ENCODE data around the gene BIRC3. TPM values are rescaled to one million over a fixed set of nuclear protein-coding genes. Genes with fewer than 3 reads are reported as not detected.

Gene BIRC3
- total and polyA plus RNA-seq, 2 donors (not counting 1 experiment from before 2014, with no cell fraction given): 107 to 428 TPM

DNA sequence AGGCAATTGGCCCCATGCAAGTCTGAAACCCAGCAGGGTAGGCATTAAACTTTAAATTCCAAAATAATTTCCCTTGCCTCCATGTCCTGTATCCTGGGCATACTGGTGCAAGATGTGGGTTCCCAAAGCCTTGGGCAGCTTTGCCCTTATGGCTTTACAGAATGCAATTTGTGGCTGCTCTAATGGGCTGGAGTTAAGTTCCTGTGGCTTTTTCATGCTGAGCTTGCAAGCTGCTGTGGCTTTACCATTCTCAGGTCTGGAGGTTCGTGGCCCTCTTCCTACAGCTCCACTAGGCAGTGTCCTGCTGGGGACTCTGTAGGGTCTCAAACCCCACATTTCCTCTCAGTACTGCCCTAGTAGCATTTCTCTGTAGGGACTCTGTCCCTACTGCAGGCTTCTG is 15.0 kb upstream of the BIRC3 start:
- H3K4me3 ChIP-seq (ENCODE audit: control extremely low read depth in 1 of 5, extremely low read depth in 1 of 5, insufficient read depth in 1 of 5, low read depth in 2 of 5, low read length in 4 of 5): peak overlapping the region in 1 of 5 experiments; percentile 17
- peaks cover 85% of the 10 kb centered on the region for H3K4me1 Mint-ChIP-seq

More for the DNA sequence above, 15.0 kb upstream of the BIRC3 start:
- no peak overlapping the region for H2AFZ ChIP-seq (ENCODE audit: insufficient read depth, low read depth, low read length, poor library complexity, severe bottlenecking)
- ChIA-PET CTCF (interaction anchor here (0.9 to 2.7 kb wide), 4 partner anchors 8 to 16 kb away, joined by 3 to 14 read pairs (median 6); no protein-coding TSS in a partner anchor), POLR2A (interaction anchor here (2.5 kb wide), 1 partner anchor 15 kb away, joined by 21 read pairs; the partner anchor contains the start of gene BIRC3)
- Mint-ChIP-seq H3K27ac (peak overlapping the region; percentile 47), H3K9me3 (ENCODE audit: insufficient read depth) (peaks cover 10% of the 10 kb centered on the region), H3K4me3 (peak overlapping the region; percentile 24), H3K27me3 (no peaks in the 10 kb centered on the region)
- no peak overlapping the region for H3K4me2 ChIP-seq (replicated peaks; ENCODE audit: low read depth, low read length, poor library complexity, severe bottlenecking)
- intact Hi-C loops (cut with micrococcal nuclease): no loop called here
- peaks cover 57% of the 10 kb centered on the region for H3K79me2 ChIP-seq (ENCODE audit: control insufficient read depth, insufficient read depth, low read length)
- H3K27ac ChIP-seq (ENCODE audit: low read length in 2 of 2): peak overlapping the region in 1 of 2 donors; percentile 12
- no peak for TF ChIP-seq CTCF (IDR thresholded peaks at IDR 0.05)
- no peak for TF ChIP-seq EZH2 (IDR thresholded peaks at IDR 0.05; ENCODE audit: borderline replicate concordance, insufficient read depth, low read depth, low read length, poor library complexity, severe bottlenecking)
- ATAC-seq (ENCODE audit: low read depth) (no peak), DNase-seq (no peak)
- peak overlapping the region; percentile 9 for H3K9ac ChIP-seq (ENCODE audit: low read length)
- no peaks in the 10 kb centered on the region for H3K36me3 ChIP-seq (replicated peaks in 1 of 2; ENCODE audit: control extremely low read depth in 1 of 2, control insufficient read depth in 1 of 2, extremely low read depth in 1 of 2, insufficient read depth in 2 of 2, low read length in 1 of 2)
- H3K4me1 ChIP-seq (ENCODE audit: control insufficient read depth in 2 of 2, insufficient read depth in 2 of 2, low read length in 2 of 2): peaks cover 69 to 76% of the 10 kb centered on the region in 2 donors
- peaks cover 5 to 25% (median 15%) of the 10 kb centered on the region in 3 donors for H3K9me3 ChIP-seq (ENCODE audit: control extremely low read depth in 1 of 3, control insufficient read depth in 2 of 3, insufficient read depth in 1 of 3, low read length in 2 of 3)
- H4K20me1 ChIP-seq (ENCODE audit: control insufficient read depth, insufficient read depth, low read length, poor library complexity, severe bottlenecking): no peaks in the 10 kb centered on the region
- WGBS (ENCODE audit: insufficient coverage): no CpG with 5 or more reads among the region's 1 CpG
- H3K27me3 ChIP-seq (replicated peaks in 1 of 4; ENCODE audit: control extremely low read depth in 1 of 4, control insufficient read depth in 3 of 4, insufficient read depth in 4 of 4, low read length in 3 of 4): no peaks in the 10 kb centered on the region

Measured in B cell (primary cell).